ENCODE data around the gene NR1I2. TPM values are rescaled to one million over a fixed set of nuclear protein-coding genes. Genes with fewer than 3 reads are reported as not detected.

The NR1I2 gene
- total and polyA plus RNA-seq, 2 donors (not counting 3 experiments of a cell fraction or from before 2014, with no cell fraction given) = 0.03 TPM; not detected in 1

DNA sequence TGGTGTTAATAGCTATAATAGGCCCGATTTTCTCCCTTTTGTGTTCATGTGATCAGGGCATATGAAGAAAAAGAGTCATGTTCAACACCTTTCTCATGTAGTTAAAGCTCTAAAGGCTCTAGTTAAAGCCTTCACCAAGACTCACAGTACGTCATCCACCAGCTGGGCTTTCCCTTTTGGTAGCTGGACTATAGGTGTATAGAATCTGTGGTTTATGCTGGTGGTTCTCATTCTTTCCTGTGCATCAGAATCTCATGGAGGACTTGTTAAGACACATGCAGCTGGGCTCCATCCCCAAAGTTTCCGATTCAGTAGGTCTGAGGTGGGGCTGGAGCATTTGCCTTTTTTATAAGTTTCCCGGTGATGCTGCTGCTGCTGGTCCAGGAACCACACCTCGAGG is 48.1 kb upstream of the NR1I2 start:
- POLR2A ChIA-PET = no interaction called here
- no peak overlapping the region for H3K4me3 ChIP-seq (replicated peaks in 1 of 3; ENCODE audit: insufficient read depth in 1 of 3, low read depth in 1 of 3, low read length in 3 of 3)
- no peak overlapping the region for H3K4me2 ChIP-seq (ENCODE audit: insufficient read depth, low read length)
- DNase-seq (ENCODE audit: low read depth, low spot score) (no peak), FAIRE-seq (no peak)
- no peak overlapping the region for H2AFZ ChIP-seq (ENCODE audit: low read depth, low read length)
- H3K9ac ChIP-seq (replicated peaks; ENCODE audit: extremely low read depth, insufficient read depth, low read length) = no peak overlapping the region
- H3K4me1 ChIP-seq (ENCODE audit: control insufficient read depth, extremely low read depth, insufficient read depth, low read length) = peaks cover 20% of the 10 kb centered on the region
- no peaks in the 10 kb centered on the region for H4K20me1 ChIP-seq (replicated peaks; ENCODE audit: control insufficient read depth, extremely low read depth, insufficient read depth, low read length)
- dilution Hi-C loops (cut with MboI; ENCODE audit: extremely low pct_ligation_motif_present, low sequenced_read_pairs) (no loop called here), intact Hi-C loops (cut with micrococcal nuclease) (no loop called here)
- no peaks in the 10 kb centered on the region for H3K79me2 ChIP-seq (ENCODE audit: control insufficient read depth, insufficient read depth, low read length)
- no peak overlapping the region for H3K27ac ChIP-seq (ENCODE audit: insufficient read depth, low read depth, low read length)
- H3K27me3 ChIP-seq (ENCODE audit: control insufficient read depth in 2 of 2, insufficient read depth in 2 of 2, low read length in 2 of 2) = no peaks in the 10 kb centered on the region
- CTCF ChIA-PET = no interaction called here
- TF ChIP-seq EZH2 (IDR thresholded peaks at IDR 0.05; ENCODE audit: borderline replicate concordance, low read depth, low read length, severe bottlenecking) = no peak
- TF ChIP-seq, protein P1, sequence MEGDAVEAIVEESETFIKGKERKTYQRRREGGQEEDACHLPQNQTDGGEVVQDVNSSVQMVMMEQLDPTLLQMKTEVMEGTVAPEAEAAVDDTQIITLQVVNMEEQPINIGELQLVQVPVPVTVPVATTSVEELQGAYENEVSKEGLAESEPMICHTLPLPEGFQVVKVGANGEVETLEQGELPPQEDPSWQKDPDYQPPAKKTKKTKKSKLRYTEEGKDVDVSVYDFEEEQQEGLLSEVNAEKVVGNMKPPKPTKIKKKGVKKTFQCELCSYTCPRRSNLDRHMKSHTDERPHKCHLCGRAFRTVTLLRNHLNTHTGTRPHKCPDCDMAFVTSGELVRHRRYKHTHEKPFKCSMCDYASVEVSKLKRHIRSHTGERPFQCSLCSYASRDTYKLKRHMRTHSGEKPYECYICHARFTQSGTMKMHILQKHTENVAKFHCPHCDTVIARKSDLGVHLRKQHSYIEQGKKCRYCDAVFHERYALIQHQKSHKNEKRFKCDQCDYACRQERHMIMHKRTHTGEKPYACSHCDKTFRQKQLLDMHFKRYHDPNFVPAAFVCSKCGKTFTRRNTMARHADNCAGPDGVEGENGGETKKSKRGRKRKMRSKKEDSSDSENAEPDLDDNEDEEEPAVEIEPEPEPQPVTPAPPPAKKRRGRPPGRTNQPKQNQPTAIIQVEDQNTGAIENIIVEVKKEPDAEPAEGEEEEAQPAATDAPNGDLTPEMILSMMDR (IDR thresholded peaks at IDR 0.05; ENCODE audit: extremely low read depth in 1 of 2, insufficient read depth in 1 of 2, low read depth in 1 of 2, low read length in 2 of 2) = no peak
- TF ChIP-seq POLR2AphosphoS5 (IDR thresholded peaks at IDR 0.05; ENCODE audit: insufficient read depth, low read depth, low read length) = no peak
- no peak for TF ChIP-seq JUN (IDR thresholded peaks at IDR 0.05; ENCODE audit: borderline replicate concordance, insufficient read depth, insufficient read length, low read depth)
- TF ChIP-seq POLR2A (IDR thresholded peaks at IDR 0.05; ENCODE audit: low read depth, low read length) = no peak
- TF ChIP-seq, protein P2, sequence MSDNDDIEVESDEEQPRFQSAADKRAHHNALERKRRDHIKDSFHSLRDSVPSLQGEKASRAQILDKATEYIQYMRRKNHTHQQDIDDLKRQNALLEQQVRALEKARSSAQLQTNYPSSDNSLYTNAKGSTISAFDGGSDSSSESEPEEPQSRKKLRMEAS (IDR thresholded peaks at IDR 0.05; ENCODE audit: insufficient read depth, insufficient read length) = no peak
- no peak for TF ChIP-seq MYC (IDR thresholded peaks at IDR 0.05; ENCODE audit: low read depth, low read length)
- no peak for TF ChIP-seq GATA2 (IDR thresholded peaks at IDR 0.05; ENCODE audit: insufficient read depth, insufficient read length, low read depth, low read length)
- TF ChIP-seq FOS (IDR thresholded peaks at IDR 0.05; ENCODE audit: borderline replicate concordance, insufficient read depth, low read length) = no peak
- H3K9me1 ChIP-seq (replicated peaks; ENCODE audit: control insufficient read depth, extremely low read depth, insufficient read depth, low read length) = no peaks in the 10 kb centered on the region
- BruUV-seq (replicated peaks) = no TSS peak
- H3K9me3 ChIP-seq (replicated peaks; ENCODE audit: control insufficient read depth, insufficient read depth, low read length) = no peaks in the 10 kb centered on the region
- no peaks in the 10 kb centered on the region for H3K36me3 ChIP-seq (ENCODE audit: control insufficient read depth in 2 of 2, extremely low read depth in 1 of 2, insufficient read depth in 2 of 2, low read length in 2 of 2)
